ENCODE data around the gene VWA1.

Gene VWA1

DNA sequence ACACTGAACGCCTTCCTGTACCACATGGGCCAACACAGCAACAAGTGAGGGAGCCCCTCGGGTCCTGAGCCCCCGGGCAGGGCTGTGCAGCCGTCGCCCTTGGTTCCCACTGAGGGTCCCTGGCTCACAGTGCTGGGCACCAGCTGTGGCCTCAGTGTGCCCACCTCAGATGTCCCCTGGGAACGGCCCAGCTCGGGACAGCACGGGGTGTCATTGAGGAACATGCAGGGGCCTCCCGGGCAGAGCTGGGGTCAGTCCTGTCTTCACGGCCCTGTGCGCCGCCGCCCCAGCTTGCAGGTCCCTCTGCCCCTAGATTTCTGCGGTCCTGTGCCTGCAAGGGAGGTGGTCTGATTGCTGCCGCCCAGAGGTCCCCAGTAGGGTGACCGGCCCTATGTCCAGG is 53.7 kb downstream of the VWA1 start:
- no peaks in the 10 kb centered on the region for H3K9me3 ChIP-seq (ENCODE audit: control insufficient read depth, low read depth, low read length)
- no peaks in the 10 kb centered on the region for H3K4me1 ChIP-seq (ENCODE audit: control insufficient read depth, low read depth, low read length)
- H3K4me3 ChIP-seq (ENCODE audit: low read length): no peak overlapping the region
- no peak overlapping the region for H3K9ac ChIP-seq (ENCODE audit: low read length)
- peaks cover 38% of the 10 kb centered on the region for H3K36me3 ChIP-seq (ENCODE audit: control insufficient read depth, low read depth, low read length)
- no peaks in the 10 kb centered on the region for H3K27me3 ChIP-seq (ENCODE audit: control insufficient read depth, insufficient read depth, low read length)
- no peak overlapping the region for H3K27ac ChIP-seq (ENCODE audit: low read length)

DNA sequence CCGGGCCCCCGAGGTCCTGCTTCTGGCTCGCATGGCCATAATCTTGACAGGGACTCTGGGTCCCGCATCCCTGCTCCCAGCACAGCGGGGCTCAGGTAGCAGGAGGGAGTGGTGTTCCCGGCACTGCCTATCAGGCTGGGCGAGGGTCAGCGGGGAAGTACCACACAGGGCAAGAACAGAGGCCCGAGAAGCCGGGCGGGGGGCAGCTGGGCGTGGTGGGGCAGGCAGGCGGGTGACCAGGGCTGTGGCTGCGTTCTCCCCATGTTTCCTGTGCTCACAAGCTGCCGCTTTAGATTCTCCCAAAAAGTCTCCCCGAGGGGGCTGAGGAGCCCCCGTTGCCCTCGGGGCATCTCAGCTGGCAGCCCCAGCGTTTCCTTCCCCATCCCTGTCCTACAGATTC is 54.4 kb downstream of the VWA1 start:
- no peaks in the 10 kb centered on the region for H3K27me3 ChIP-seq (ENCODE audit: control insufficient read depth, insufficient read depth, low read length)
- H3K36me3 ChIP-seq (ENCODE audit: control insufficient read depth, low read depth, low read length): peaks cover 38% of the 10 kb centered on the region
- no peaks in the 10 kb centered on the region for H3K4me1 ChIP-seq (ENCODE audit: control insufficient read depth, low read depth, low read length)
- no peak overlapping the region for H3K4me3 ChIP-seq (ENCODE audit: low read length)
- H3K9ac ChIP-seq (ENCODE audit: low read length): no peak overlapping the region
- H3K9me3 ChIP-seq (ENCODE audit: control insufficient read depth, low read depth, low read length): no peaks in the 10 kb centered on the region
- no peak overlapping the region for H3K27ac ChIP-seq (ENCODE audit: low read length)

DNA sequence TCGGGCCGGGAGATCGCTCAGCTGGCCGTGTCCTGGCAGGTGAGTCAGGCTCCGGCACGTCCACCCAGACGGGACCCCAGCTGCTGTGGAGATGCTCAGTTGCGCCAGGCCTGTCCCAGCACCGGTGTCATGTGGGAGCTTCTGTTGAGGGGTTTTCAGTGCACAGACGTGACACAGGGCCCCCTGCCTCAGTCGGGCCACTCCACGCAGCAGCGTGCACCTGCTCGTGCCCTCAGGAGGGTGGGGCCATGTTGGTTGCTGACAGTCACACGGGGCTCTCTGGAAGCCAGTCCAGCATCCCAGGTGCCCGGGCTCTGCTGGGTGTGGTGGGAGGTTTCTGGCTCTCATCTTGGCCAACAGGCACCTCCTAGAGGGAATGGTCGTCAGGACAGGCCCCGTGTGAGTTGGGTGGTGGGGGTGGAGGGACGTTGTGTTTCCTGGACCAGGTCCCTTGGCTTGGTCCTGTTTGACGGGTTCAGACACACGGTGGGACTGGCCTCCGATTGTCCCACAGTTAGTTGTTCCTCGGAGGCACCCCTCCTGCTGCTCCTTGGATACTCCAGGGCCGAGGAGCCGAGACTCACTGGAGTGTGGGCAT is 55.2 kb downstream of the VWA1 start:
- Histone ChIP-seq H3K27me3 (ENCODE audit: control insufficient read depth, insufficient read depth, low read length) (no peaks in the 10 kb centered on the region), H3K4me3 (ENCODE audit: low read length) (no peak overlapping the region), H3K9me3 (ENCODE audit: control insufficient read depth, low read depth, low read length) (no peaks in the 10 kb centered on the region), H3K27ac (ENCODE audit: low read length) (no peak overlapping the region), H3K9ac (ENCODE audit: low read length) (no peak overlapping the region), H3K36me3 (ENCODE audit: control insufficient read depth, low read depth, low read length) (peaks cover 38% of the 10 kb centered on the region), H3K4me1 (ENCODE audit: control insufficient read depth, low read depth, low read length) (no peaks in the 10 kb centered on the region)

DNA sequence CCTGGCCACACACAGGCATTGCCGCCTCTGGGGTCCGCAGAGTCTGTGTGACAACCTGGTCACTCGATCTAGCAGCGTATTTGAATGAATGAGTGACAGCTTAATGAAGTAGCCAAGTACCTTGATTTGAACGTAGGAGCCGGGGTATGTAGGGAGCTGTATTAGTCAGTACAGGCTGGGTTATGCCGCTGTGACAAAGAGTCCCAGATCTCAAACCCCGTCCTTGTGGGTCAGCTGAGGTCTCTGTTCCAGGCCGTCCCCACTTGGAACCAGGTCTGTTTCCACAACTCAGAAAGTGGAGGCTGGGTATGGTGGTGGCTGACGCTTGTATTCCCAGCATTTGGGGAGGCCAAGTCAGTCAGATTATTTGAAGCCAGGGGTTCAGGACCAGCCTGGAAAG is 56.1 kb downstream of the VWA1 start:
- no peak overlapping the region for H3K4me3 ChIP-seq (ENCODE audit: low read length)
- H3K4me1 ChIP-seq (ENCODE audit: control insufficient read depth, low read depth, low read length): no peaks in the 10 kb centered on the region
- no peak overlapping the region for H3K27ac ChIP-seq (ENCODE audit: low read length)
- no peaks in the 10 kb centered on the region for H3K9me3 ChIP-seq (ENCODE audit: control insufficient read depth, low read depth, low read length)
- H3K36me3 ChIP-seq (ENCODE audit: control insufficient read depth, low read depth, low read length): peaks cover 38% of the 10 kb centered on the region
- no peaks in the 10 kb centered on the region for H3K27me3 ChIP-seq (ENCODE audit: control insufficient read depth, insufficient read depth, low read length)
- no peak overlapping the region for H3K9ac ChIP-seq (ENCODE audit: low read length)
